Nephron (organoid): ENCODE measurements around the gene KIRREL3.

Source experiments
- H3K27ac Mint-ChIP-seq, 3 experiments: 2 replicates each; pipeline ENCODE4 v1.8.0; 2020; ENCODE audit warnings: mixed read lengths in 3 of 3, mild to moderate bottlenecking in 2 of 3, moderate library complexity in 1 of 3
- H3K27me3 Mint-ChIP-seq: 2 replicates; pipeline ENCODE4 v1.8.0; 2021; ENCODE audit warnings: low read depth, mild to moderate bottlenecking, moderate library complexity, mixed read lengths
- H3K36me3 Mint-ChIP-seq: 2 replicates; pipeline ENCODE4 v1.8.0; 2020; ENCODE audit warnings: low read depth, mixed read lengths
- H3K4me1 Mint-ChIP-seq: 2 replicates; pipeline ENCODE4 v1.8.0; 2020; ENCODE audit warnings: mixed read lengths
- H3K4me3 Mint-ChIP-seq, 3 experiments: 2 replicates each; pipeline ENCODE4 v1.8.0; 2020; ENCODE audit warnings: mild to moderate bottlenecking in 3 of 3, mixed read lengths in 3 of 3, moderate library complexity in 2 of 3
- H3K9me3 Mint-ChIP-seq: 2 replicates; pipeline ENCODE4 v1.8.0; 2020; ENCODE audit warnings: mixed read lengths
- TF ChIP-seq, protein P1 (sequence below), 3 experiments: fragments of 200-600 bp; sonication (generic); IDR thresholded peaks; one replicate each; pipeline ENCODE4 v1.5.0; 2021; ENCODE audit warnings: antibody characterized with exemption in 3 of 3; ENCODE audit not compliant: unreplicated experiment in 3 of 3

Gene KIRREL3

DNA sequence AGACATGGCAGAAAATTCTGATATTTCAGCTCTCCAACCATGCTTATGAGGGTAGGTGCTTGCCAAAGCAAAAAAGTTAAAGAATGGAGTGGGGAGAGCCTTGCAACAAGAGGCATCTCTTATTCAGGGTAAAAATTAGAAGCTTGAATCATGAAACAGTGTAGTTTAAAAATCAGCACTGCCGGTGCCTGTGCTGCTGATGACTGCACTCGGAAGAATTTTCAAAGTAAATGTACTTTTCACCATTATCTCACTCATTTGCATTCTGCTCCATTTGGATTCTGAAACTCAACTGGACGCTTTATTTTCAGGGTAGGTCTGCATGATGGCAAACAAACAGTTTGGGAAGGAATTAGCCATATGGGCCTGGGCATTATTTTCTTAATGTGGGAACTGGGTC, 126.3 kb downstream of the KIRREL3 start:
- TF ChIP-seq, protein P1, sequence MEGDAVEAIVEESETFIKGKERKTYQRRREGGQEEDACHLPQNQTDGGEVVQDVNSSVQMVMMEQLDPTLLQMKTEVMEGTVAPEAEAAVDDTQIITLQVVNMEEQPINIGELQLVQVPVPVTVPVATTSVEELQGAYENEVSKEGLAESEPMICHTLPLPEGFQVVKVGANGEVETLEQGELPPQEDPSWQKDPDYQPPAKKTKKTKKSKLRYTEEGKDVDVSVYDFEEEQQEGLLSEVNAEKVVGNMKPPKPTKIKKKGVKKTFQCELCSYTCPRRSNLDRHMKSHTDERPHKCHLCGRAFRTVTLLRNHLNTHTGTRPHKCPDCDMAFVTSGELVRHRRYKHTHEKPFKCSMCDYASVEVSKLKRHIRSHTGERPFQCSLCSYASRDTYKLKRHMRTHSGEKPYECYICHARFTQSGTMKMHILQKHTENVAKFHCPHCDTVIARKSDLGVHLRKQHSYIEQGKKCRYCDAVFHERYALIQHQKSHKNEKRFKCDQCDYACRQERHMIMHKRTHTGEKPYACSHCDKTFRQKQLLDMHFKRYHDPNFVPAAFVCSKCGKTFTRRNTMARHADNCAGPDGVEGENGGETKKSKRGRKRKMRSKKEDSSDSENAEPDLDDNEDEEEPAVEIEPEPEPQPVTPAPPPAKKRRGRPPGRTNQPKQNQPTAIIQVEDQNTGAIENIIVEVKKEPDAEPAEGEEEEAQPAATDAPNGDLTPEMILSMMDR (IDR thresholded peaks at IDR 0.05; ENCODE audit: unreplicated experiment in 3 of 3), result no peak
- Mint-ChIP-seq H3K36me3 (peaks cover 9% of the 10 kb centered on the region), H3K27ac (no peak overlapping the region), H3K9me3 (peaks cover 9% of the 10 kb centered on the region), H3K4me1 (peaks cover 23% of the 10 kb centered on the region), H3K4me3 (no peak overlapping the region), H3K27me3 (peaks cover 6% of the 10 kb centered on the region)

- H3K4me3 Mint-ChIP-seq, result no peak overlapping the region
- peaks cover 9% of the 10 kb centered on the region for H3K9me3 Mint-ChIP-seq
- peaks cover 14% of the 10 kb centered on the region for H3K27me3 Mint-ChIP-seq
- peaks cover 9% of the 10 kb centered on the region for H3K36me3 Mint-ChIP-seq
- peaks cover 12% of the 10 kb centered on the region for H3K4me1 Mint-ChIP-seq
- TF ChIP-seq, protein P1 (IDR thresholded peaks at IDR 0.05; ENCODE audit: unreplicated experiment in 3 of 3), result no peak
- no peak overlapping the region for H3K27ac Mint-ChIP-seq
Observed at GRCh38 chr11:126871792-126872191, 128.8 kb downstream of the KIRREL3 start.

DNA sequence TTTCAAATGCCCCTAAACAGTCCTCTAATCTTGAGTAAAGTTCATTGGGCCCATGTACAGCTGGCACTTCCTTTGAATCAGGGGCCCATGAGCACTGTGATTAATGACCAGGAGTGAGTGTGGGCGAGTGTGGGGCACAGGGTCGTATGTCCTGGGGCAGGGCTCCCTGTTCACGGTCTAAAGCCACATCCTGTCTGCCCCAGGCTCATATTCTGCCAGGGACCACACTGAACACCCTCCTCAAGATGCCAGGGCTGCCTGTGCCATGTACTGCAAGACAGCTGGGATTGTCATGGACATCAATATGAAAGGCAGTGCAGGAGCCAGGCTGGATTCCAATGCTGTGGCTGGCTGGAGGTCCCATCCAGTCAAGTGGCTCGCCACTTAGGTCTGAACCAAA, 130.5 kb downstream of the KIRREL3 start:
- H3K27ac Mint-ChIP-seq, result no peak overlapping the region
- peaks cover 17% of the 10 kb centered on the region for H3K27me3 Mint-ChIP-seq
- no peak overlapping the region for H3K4me3 Mint-ChIP-seq
- H3K9me3 Mint-ChIP-seq, result peaks cover 9% of the 10 kb centered on the region
- peaks cover 17% of the 10 kb centered on the region for H3K4me1 Mint-ChIP-seq
- H3K36me3 Mint-ChIP-seq, result peaks cover 9% of the 10 kb centered on the region
- TF ChIP-seq, protein P1 (IDR thresholded peaks at IDR 0.05; ENCODE audit: unreplicated experiment in 3 of 3), result no peak

DNA sequence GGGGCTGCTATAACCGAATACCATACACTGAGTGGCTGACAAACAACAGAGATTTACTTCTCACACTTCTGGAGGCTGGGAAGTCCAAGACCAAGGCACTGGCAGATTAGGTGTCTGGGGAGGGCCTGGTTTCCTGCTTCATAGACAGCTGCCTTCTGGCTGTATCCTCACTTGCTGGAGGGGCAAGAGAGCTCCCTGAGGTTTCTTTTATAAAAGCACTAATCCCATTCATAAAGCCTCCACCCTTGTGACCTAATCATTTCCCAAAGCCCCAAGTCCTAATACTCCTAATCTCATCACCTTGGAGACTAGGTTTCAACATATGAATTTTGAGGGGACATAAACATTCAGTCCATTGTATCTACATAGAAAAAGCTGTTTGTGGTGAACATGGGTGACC, 131.8 kb downstream of the KIRREL3 start:
- H3K4me3 Mint-ChIP-seq, result no peak overlapping the region
- TF ChIP-seq, protein P1 (IDR thresholded peaks at IDR 0.05; ENCODE audit: unreplicated experiment in 3 of 3), result no peak
- peaks cover 9% of the 10 kb centered on the region for H3K36me3 Mint-ChIP-seq
- H3K27ac Mint-ChIP-seq, result no peak overlapping the region
- H3K27me3 Mint-ChIP-seq, result peaks cover 11% of the 10 kb centered on the region
- H3K4me1 Mint-ChIP-seq, result peaks cover 17% of the 10 kb centered on the region
- H3K9me3 Mint-ChIP-seq, result peaks cover 9% of the 10 kb centered on the region

DNA sequence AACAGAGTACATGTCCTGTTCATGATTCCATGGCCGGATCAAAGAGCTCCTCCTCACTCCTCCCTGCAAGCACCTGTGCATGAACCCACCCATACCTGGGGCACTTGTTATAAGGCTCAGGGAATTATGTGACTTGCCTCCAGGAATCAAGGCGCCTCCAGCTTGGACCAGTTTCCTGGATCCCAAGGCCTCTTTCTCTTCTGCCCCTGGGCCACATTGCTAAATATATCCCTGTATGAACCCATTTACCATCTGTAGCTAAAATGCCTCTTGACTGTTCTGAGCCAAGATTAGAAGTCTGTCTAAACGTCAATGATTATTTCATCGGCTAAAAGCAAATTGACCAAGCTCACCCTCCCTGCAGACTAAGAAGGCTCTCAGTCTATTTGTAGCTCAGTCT, 135.6 kb downstream of the KIRREL3 start:
- TF ChIP-seq, protein P1 (IDR thresholded peaks at IDR 0.05; ENCODE audit: unreplicated experiment in 3 of 3), result no peak
- Mint-ChIP-seq H3K27me3 (peaks cover 26% of the 10 kb centered on the region), H3K4me1 (peaks cover 6% of the 10 kb centered on the region), H3K4me3 (no peak overlapping the region), H3K9me3 (no peaks in the 10 kb centered on the region), H3K36me3 (no peaks in the 10 kb centered on the region), H3K27ac (no peak overlapping the region)

DNA sequence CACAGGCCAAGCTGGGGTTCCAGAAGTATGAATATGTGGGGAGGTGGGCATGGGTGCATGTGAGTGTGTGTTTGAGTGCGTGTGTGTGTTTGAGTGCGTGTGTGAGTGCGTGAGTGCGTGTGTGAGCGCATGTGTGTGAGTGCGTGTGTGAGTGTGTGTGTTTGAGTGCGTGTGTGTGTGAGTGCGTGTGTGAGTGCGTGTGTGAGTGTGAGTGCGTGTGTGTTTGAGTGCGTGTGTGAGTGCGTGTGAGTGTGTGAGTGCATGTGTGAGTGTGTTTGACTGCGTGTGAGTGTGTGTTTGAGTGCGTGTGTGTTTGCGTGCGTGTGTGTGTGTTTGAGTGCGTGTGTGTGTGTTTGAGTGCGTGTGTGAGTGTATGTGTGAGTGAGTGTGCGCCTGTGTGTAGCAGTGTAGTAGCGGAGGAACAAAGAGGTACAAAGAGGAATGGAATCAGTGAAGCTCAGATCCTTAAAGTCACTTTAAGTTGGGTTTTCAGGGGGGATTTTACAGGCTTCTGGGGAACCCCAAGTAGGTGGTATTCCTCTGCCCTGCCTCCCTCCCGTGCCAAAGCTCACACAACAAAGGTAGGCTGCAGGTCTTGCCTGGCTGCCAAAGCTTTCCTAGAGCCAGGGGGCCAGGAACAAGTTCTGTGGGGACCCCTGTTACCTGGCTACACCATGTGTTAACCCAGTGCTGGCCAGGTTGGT, 137.1 kb downstream of the KIRREL3 start:
- Mint-ChIP-seq H3K27me3 (peaks cover 23% of the 10 kb centered on the region), H3K27ac (no peak overlapping the region), H3K4me3 (no peak overlapping the region), H3K9me3 (peaks cover 2% of the 10 kb centered on the region), H3K4me1 (peaks cover 8% of the 10 kb centered on the region), H3K36me3 (no peaks in the 10 kb centered on the region)
- TF ChIP-seq, protein P1 (IDR thresholded peaks at IDR 0.05; ENCODE audit: unreplicated experiment in 3 of 3), result no peak
